Caco-2 (cell line): ENCODE measurements around the gene CAPG. TPM values are rescaled to one million over a fixed set of nuclear protein-coding genes. Genes with fewer than 3 reads are reported as not detected.

Experiments
- BruUV-seq: library from RNA; stranded (reverse); fragments of 400-500 nt; replicated peaks from 2 replicates; lab custom pipeline; 2021; lab: Mats Ljungman, UMichigan
- CTCF ChIA-PET: fragments of 300-600 bp; sonication (Branson Sonifier 250); formaldehyde crosslinking; loops from one replicate; lab custom pipeline; 2022; ENCODE audit warnings: antibody characterized with exemption; lab: Charles Lee
- POLR2A ChIA-PET: fragments of 300-600 bp; sonication (Branson Sonifier 250); formaldehyde crosslinking; loops from one replicate; lab custom pipeline; 2022; ENCODE audit warnings: antibody characterized with exemption; lab: Charles Lee
- DNase-seq, 2 experiments: peaks; one replicate each; pipeline versions ENCODE4 v3.0.0 to v3.0.0-alpha.2; 2020 to 2022
- H3K27me3 ChIP-seq: replicated peaks from 2 replicates; pipeline ENCODE4 v1.6.0; 2011; ENCODE audit warnings: low read length; ENCODE audit not compliant: control insufficient read depth, insufficient read depth
- H3K36me3 ChIP-seq: 2 replicates; pipeline ENCODE4 v1.5.1; 2011; ENCODE audit warnings: low read length; ENCODE audit not compliant: control insufficient read depth, insufficient read depth
- H3K4me1 ChIP-seq: fragments of 250-450 bp; sonication (Bioruptor Pico); 2 replicates; pipeline ENCODE4 v1.5.1; 2020; ENCODE audit warnings: mild to moderate bottlenecking
- H3K4me3 ChIP-seq: 2 replicates; pipeline ENCODE4 v1.5.1; 2011; ENCODE audit warnings: low read depth, mild to moderate bottlenecking, control low read depth, low read length
- H3K9me3 ChIP-seq: fragments of 250-450 bp; sonication (Bioruptor Pico); 2 replicates; pipeline ENCODE4 v1.5.1; 2020; ENCODE audit warnings: mild to moderate bottlenecking, moderate library complexity
- H3K27ac Mint-ChIP-seq: one replicate; pipeline ENCODE4 v1.8.0; 2022; ENCODE audit warnings: mixed read lengths; ENCODE audit not compliant: unreplicated experiment
- H3K27me3 Mint-ChIP-seq: one replicate; pipeline ENCODE4 v1.8.0; 2022; ENCODE audit warnings: mixed read lengths; ENCODE audit not compliant: insufficient read depth, unreplicated experiment
- H3K36me3 Mint-ChIP-seq: one replicate; pipeline ENCODE4 v1.8.0; 2022; ENCODE audit warnings: mild to moderate bottlenecking, mixed read lengths; ENCODE audit not compliant: insufficient read depth, unreplicated experiment
- H3K4me1 Mint-ChIP-seq: one replicate; pipeline ENCODE4 v1.8.0; 2022; ENCODE audit warnings: low read depth, mixed read lengths; ENCODE audit not compliant: unreplicated experiment
- H3K4me3 Mint-ChIP-seq: one replicate; pipeline ENCODE4 v1.8.0; 2022; ENCODE audit warnings: mild to moderate bottlenecking, moderate library complexity, mixed read lengths; ENCODE audit not compliant: unreplicated experiment
- H3K9me3 Mint-ChIP-seq: one replicate; pipeline ENCODE4 v1.8.0; 2022; ENCODE audit warnings: mixed read lengths; ENCODE audit not compliant: unreplicated experiment
- CTCF ChIP-seq, 2 experiments: fragments of 200-600 bp in 1 of 2; IDR thresholded peaks; 1 replicate in 1 of 2; 2 replicates in 1 of 2; pipeline versions ENCODE4 v1.5.1 to v1.8.0; 2011 to 2022; ENCODE audit warnings: antibody characterized with exemption in 1 of 2, control low read depth in 1 of 2, inconsistent platforms in 1 of 2, low read depth in 1 of 2, low read length in 1 of 2, mild to moderate bottlenecking in 1 of 2, moderate library complexity in 1 of 2; ENCODE audit not compliant: insufficient read depth in 1 of 2, severe bottlenecking in 1 of 2, unreplicated experiment in 1 of 2
- intact Hi-C: fragments of 100-400 bp; cut with micrococcal nuclease; formaldehyde crosslinking; loops from one replicate; pipeline ENCODE4 v1.10.0; 2022; ENCODE audit not compliant: unreplicated experiment
- total RNA-seq: library from RNA; stranded (reverse); gene quantifications from 2 replicates; pipeline ENCODE4 v1.2.3, GENCODE V29; 2022

Gene CAPG
- total RNA-seq, 1 experiment from 2014 or later: 10.0 TPM

- Histone ChIP-seq H3K4me3 (no peak overlapping the region), H3K4me1 (peaks cover 14% of the 10 kb centered on the region), H3K9me3 (no peaks in the 10 kb centered on the region), H3K36me3 (peaks cover 6% of the 10 kb centered on the region), H3K27me3 (no peaks in the 10 kb centered on the region)
- H3K27ac Mint-ChIP-seq: no peak overlapping the region
- H3K27me3 Mint-ChIP-seq: no peaks in the 10 kb centered on the region
- H3K4me1 Mint-ChIP-seq: peaks cover 13% of the 10 kb centered on the region
- no peak overlapping the region for H3K4me3 Mint-ChIP-seq
- H3K36me3 Mint-ChIP-seq: peaks cover 32% of the 10 kb centered on the region
- ChIA-PET CTCF (no interaction called here), POLR2A (no interaction called here)
- peak; percentile 30 to 51 for DNase-seq
- no TSS peak for BruUV-seq
- no peak for TF ChIP-seq CTCF (IDR thresholded peaks at IDR 0.05; ENCODE audit: insufficient read depth in 1 of 2, low read depth in 1 of 2, low read length in 1 of 2, severe bottlenecking in 1 of 2, unreplicated experiment in 1 of 2)
- no peaks in the 10 kb centered on the region for H3K9me3 Mint-ChIP-seq
- intact Hi-C loops: no loop called here
Measured at GRCh38 chr2:85347599-85347998, 62.6 kb downstream of the CAPG start.

Other genes with a start within 250 kb of the CAPG start
- 109 and 119 TPM in 2 replicates for gene TGOLN2, start 82.4 kb downstream of the CAPG start, total RNA-seq
- gene RETSAT, start 55.8 kb downstream of the CAPG start, total RNA-seq: 31.1 and 32.3 TPM in 2 replicates
- 10.3 and 11.3 TPM in 2 replicates for gene ELMOD3, start 55.6 kb downstream of the CAPG start, total RNA-seq
- gene SH2D6, start 8.3 kb upstream of the CAPG start, total RNA-seq: 0.51 and 0.88 TPM in 2 replicates
- 217 and 250 TPM in 2 replicates for gene MAT2A, start 128.8 kb upstream of the CAPG start, total RNA-seq
- 85.1 and 96.8 TPM in 2 replicates for gene GGCX, start 151.1 kb upstream of the CAPG start, total RNA-seq
- 82.9 and 85.5 TPM in 2 replicates for gene VAMP8, start 167.2 kb upstream of the CAPG start, total RNA-seq
- 11.0 and 15.1 TPM in 2 replicates for gene VAMP5, start 174.1 kb upstream of the CAPG start, total RNA-seq
- 113 and 123 TPM in 2 replicates for gene RNF181, start 185.4 kb upstream of the CAPG start, total RNA-seq
- gene TMEM150A, start 192.3 kb upstream of the CAPG start, total RNA-seq: 24.0 and 25.3 TPM in 2 replicates
- gene C2orf68, start 201.7 kb upstream of the CAPG start, total RNA-seq: 49.0 and 54.5 TPM in 2 replicates
- 82.1 and 83.5 TPM in 2 replicates for gene USP39, start 205.8 kb upstream of the CAPG start, total RNA-seq